Common myeloid progenitor, CD34-positive (primary cell): Measurements from ENCODE around the gene IQCK.

Source experiments
- CTCF ChIA-PET: fragments of 350-600 bp; sonication (Branson Sonifier 250); formaldehyde crosslinking; loops from one replicate; lab custom pipeline; 2021; ENCODE audit warnings: antibody characterized with exemption; lab: Charles Lee
- POLR2A ChIA-PET: fragments of 350-600 bp; sonication (Branson Sonifier 250); formaldehyde crosslinking; loops from one replicate; lab custom pipeline; 2021; ENCODE audit warnings: antibody characterized with exemption; lab: Charles Lee
- DNase-seq, 3 donors: peaks; one replicate each; pipeline versions ENCODE4 v3.0.0 to v3.0.0-alpha.2; 2013
- H3K27ac ChIP-seq, 2 experiments: 1 replicate in 1 of 2; 2 replicates in 1 of 2; pipeline ENCODE4 v1.7.0; 2013; ENCODE audit warnings: inconsistent platforms in 2 of 2, low read length in 2 of 2, mild to moderate bottlenecking in 2 of 2, low read depth in 1 of 2, moderate library complexity in 1 of 2; ENCODE audit not compliant: severe bottlenecking in 2 of 2, insufficient read depth in 1 of 2, poor library complexity in 1 of 2
- H3K27me3 ChIP-seq, 5 experiments: replicated peaks in 2 of 5; 1 replicate in 3 of 5; 2 replicates in 2 of 5; pipeline versions ENCODE4 v1.6.1 to v1.7.0; 2013; ENCODE audit warnings: low read length in 4 of 5, mild to moderate bottlenecking in 2 of 5, moderate library complexity in 2 of 5, inconsistent platforms in 1 of 5; ENCODE audit not compliant: insufficient read depth in 5 of 5, control insufficient read depth in 4 of 5
- H3K36me3 ChIP-seq, 4 experiments: 1 replicate in 2 of 4; 2 replicates in 2 of 4; pipeline versions ENCODE4 v1.6.1 to v1.7.0; 2013; ENCODE audit warnings: low read length in 3 of 4, control low read depth in 1 of 4, mild to moderate bottlenecking in 1 of 4; ENCODE audit not compliant: control insufficient read depth in 4 of 4, insufficient read depth in 4 of 4
- H3K4me1 ChIP-seq, 4 experiments: 1 replicate in 3 of 4; 2 replicates in 1 of 4; pipeline versions ENCODE4 v1.6.1 to v1.7.1; 2013; ENCODE audit warnings: low read length in 3 of 4, mild to moderate bottlenecking in 3 of 4, control low read depth in 1 of 4, inconsistent platforms in 1 of 4, moderate library complexity in 1 of 4; ENCODE audit not compliant: control insufficient read depth in 4 of 4, insufficient read depth in 4 of 4; ENCODE audit errors: control extremely low read depth in 1 of 4
- H3K4me3 ChIP-seq, 7 experiments: 1 replicate in 4 of 7; 2 replicates in 3 of 7; pipeline versions ENCODE4 v1.5.1 to v1.7.0; 2013; ENCODE audit warnings: mild to moderate bottlenecking in 7 of 7, low read length in 6 of 7, moderate library complexity in 6 of 7, inconsistent platforms in 2 of 7, low read depth in 2 of 7, control low read depth in 1 of 7; ENCODE audit not compliant: insufficient read depth in 4 of 7, control insufficient read depth in 1 of 7; ENCODE audit errors: extremely low read depth in 1 of 7
- H3K9me3 ChIP-seq, 5 experiments: 1 replicate in 4 of 5; 2 replicates in 1 of 5; pipeline versions ENCODE4 v1.6.1 to v1.7.1; 2013; ENCODE audit warnings: low read length in 4 of 5, mild to moderate bottlenecking in 2 of 5, inconsistent platforms in 1 of 5, low read depth in 1 of 5, moderate library complexity in 1 of 5; ENCODE audit not compliant: control insufficient read depth in 4 of 5, insufficient read depth in 2 of 5; ENCODE audit errors: control extremely low read depth in 1 of 5
- WGBS: methylation state at CpG from one replicate; pipeline ENCODE4 v1.1.5; 2013; ENCODE audit not compliant: insufficient coverage; 5-methylcytosine and 5-hydroxymethylcytosine counted together

The IQCK gene

GRCh38 chr16:19842426-19843157 is 124.5 kb downstream of the IQCK start:
- POLR2A ChIA-PET = no interaction called here
- Histone ChIP-seq H3K36me3 (no peaks in the 10 kb centered on the region), H3K4me3 (no peak overlapping the region), H3K27me3 (no peaks in the 10 kb centered on the region), H3K27ac (no peak overlapping the region), H3K4me1 (no peaks in the 10 kb centered on the region), H3K9me3 (no peaks in the 10 kb centered on the region)
- CTCF ChIA-PET = no interaction called here
- DNase-seq = no peak
- WGBS = 64% methylated on average over 3 of the region's 6 CpGs

GRCh38 chr16:19843371-19843770 is 125.3 kb downstream of the IQCK start:
- Histone ChIP-seq H3K27ac (no peak overlapping the region), H3K9me3 (no peaks in the 10 kb centered on the region), H3K36me3 (no peaks in the 10 kb centered on the region), H3K4me3 (no peak overlapping the region), H3K4me1 (no peaks in the 10 kb centered on the region), H3K27me3 (no peaks in the 10 kb centered on the region)
- WGBS = no CpG with 5 or more reads among the region's 1 CpG
- ChIA-PET POLR2A (no interaction called here), CTCF (no interaction called here)
- DNase-seq = no peak

GRCh38 chr16:19844945-19845641 is 127.0 kb downstream of the IQCK start:
- Histone ChIP-seq H3K27me3 (no peaks in the 10 kb centered on the region), H3K27ac (no peak overlapping the region), H3K4me1 (no peaks in the 10 kb centered on the region), H3K9me3 (no peaks in the 10 kb centered on the region), H3K4me3 (no peak overlapping the region), H3K36me3 (no peaks in the 10 kb centered on the region)
- WGBS = 97% methylated on average over 8 of the region's 11 CpGs
- CTCF ChIA-PET = no interaction called here
- no peak for DNase-seq
- POLR2A ChIA-PET = interaction anchor here (0.6 kb wide), 1 partner anchor 28 kb away, joined by 3 read pairs; no protein-coding TSS in a partner anchor

- WGBS = 100% methylated on average over 3 of the region's 5 CpGs
Measured at GRCh38 chr16:19846436-19846835, 128.4 kb downstream of the IQCK start.

GRCh38 chr16:19848756-19849155 is 130.7 kb downstream of the IQCK start:
- no peaks in the 10 kb centered on the region for H3K9me3 ChIP-seq
- no peaks in the 10 kb centered on the region for H3K27me3 ChIP-seq
- no peak overlapping the region for H3K4me3 ChIP-seq
- no peaks in the 10 kb centered on the region for H3K36me3 ChIP-seq
- ChIA-PET POLR2A (no interaction called here), CTCF (no interaction called here)
- no peaks in the 10 kb centered on the region for H3K4me1 ChIP-seq
- no peak overlapping the region for H3K27ac ChIP-seq
- WGBS = 100% methylated on average over 3 of the region's 3 CpGs
- DNase-seq = no peak

More at GRCh38 chr16:19846436-19846835, 128.4 kb downstream of the IQCK start:
- Histone ChIP-seq H3K4me1 (no peaks in the 10 kb centered on the region), H3K4me3 (no peak overlapping the region), H3K27me3 (no peaks in the 10 kb centered on the region), H3K9me3 (no peaks in the 10 kb centered on the region), H3K36me3 (no peaks in the 10 kb centered on the region), H3K27ac (no peak overlapping the region)
- CTCF ChIA-PET = no interaction called here
- POLR2A ChIA-PET = no interaction called here
- DNase-seq = no peak

- Histone ChIP-seq H3K4me1 (no peaks in the 10 kb centered on the region), H3K36me3 (no peaks in the 10 kb centered on the region), H3K4me3 (no peak overlapping the region), H3K9me3 (no peaks in the 10 kb centered on the region), H3K27me3 (no peaks in the 10 kb centered on the region), H3K27ac (no peak overlapping the region)
- WGBS = 89% methylated on average over 7 of the region's 11 CpGs
- CTCF ChIA-PET = interaction anchor here (1.1 kb wide), 1 partner anchor 12 kb away, joined by 3 read pairs; no protein-coding TSS in a partner anchor
- POLR2A ChIA-PET = no interaction called here
- no peak for DNase-seq
Measured at GRCh38 chr16:19850131-19850817, 132.2 kb downstream of the IQCK start.
